Panc1 (cell line): ENCODE results near the gene CARD10. TPM values are rescaled to one million over a fixed set of nuclear protein-coding genes. Genes with fewer than 3 reads are reported as not detected.

Source experiments
- ATAC-seq: fragments of 200-7000 bp; cut with Tn5 transposase; 2 replicates; pipeline ENCODE4 v1.9.1; 2020; ENCODE audit warnings: mild to moderate bottlenecking, moderate library complexity
- BruUV-seq: library from RNA; stranded (reverse); fragments of 400-500 nt; replicated peaks from 2 replicates; lab custom pipeline; 2021; lab: Mats Ljungman, UMichigan
- CTCF ChIA-PET: fragments of 300-600 bp; sonication (Branson Sonifier 250); formaldehyde crosslinking; loops from one replicate; lab custom pipeline; 2022; ENCODE audit warnings: antibody characterized with exemption; lab: Charles Lee
- POLR2A ChIA-PET: fragments of 300-600 bp; sonication (Branson Sonifier 250); formaldehyde crosslinking; loops from one replicate; lab custom pipeline; 2022; ENCODE audit warnings: antibody characterized with exemption; lab: Charles Lee
- DNase-seq: peaks from one replicate; pipeline ENCODE4 v3.0.0-alpha.2; 2010; ENCODE audit warnings: low read depth, low spot score
- H3K27ac ChIP-seq: 2 replicates; pipeline ENCODE4 v1.5.1; 2011; ENCODE audit warnings: mild to moderate bottlenecking, low read length, inconsistent platforms
- H3K27me3 ChIP-seq: fragments of 200-500 bp; sonication (Bioruptor generic); 2 replicates; pipeline ENCODE4 v1.6.0; 2014; ENCODE audit warnings: low read length, inconsistent platforms; ENCODE audit not compliant: control insufficient read depth, insufficient read depth
- H3K36me3 ChIP-seq: fragments of 200-500 bp; sonication (Bioruptor generic); 2 replicates; pipeline ENCODE4 v1.5.1; 2014; ENCODE audit warnings: inconsistent platforms, mild to moderate bottlenecking, low read length, moderate library complexity; ENCODE audit not compliant: control insufficient read depth, insufficient read depth
- H3K4me1 ChIP-seq: 2 replicates; pipeline ENCODE4 v1.5.1; 2011; ENCODE audit warnings: inconsistent platforms, mild to moderate bottlenecking, low read length, moderate library complexity; ENCODE audit not compliant: control insufficient read depth, insufficient read depth
- H3K4me3 ChIP-seq, 2 experiments: 2 replicates each; pipeline ENCODE4 v1.5.1; 2011 to 2012; ENCODE audit warnings: low read depth in 2 of 2, low read length in 2 of 2, mild to moderate bottlenecking in 2 of 2, inconsistent platforms in 1 of 2, moderate library complexity in 1 of 2
- H3K9me3 ChIP-seq: fragments of 200-500 bp; sonication (Bioruptor generic); 2 replicates; pipeline ENCODE4 v1.5.1; 2014; ENCODE audit warnings: low read depth, mild to moderate bottlenecking, inconsistent platforms, low read length, moderate library complexity; ENCODE audit not compliant: control insufficient read depth, insufficient read depth
- POLR2AphosphoS5 ChIP-seq: IDR thresholded peaks from 2 replicates; pipeline ENCODE4 v1.6.1; 2012; ENCODE audit warnings: mild to moderate bottlenecking, low read depth, low read length, moderate library complexity
- SIN3A ChIP-seq: IDR thresholded peaks from 2 replicates; pipeline ENCODE4 v1.6.1; 2012; ENCODE audit warnings: low read depth, mild to moderate bottlenecking, low read length, moderate library complexity, borderline replicate concordance; ENCODE audit not compliant: insufficient read depth
- TCF7L2 ChIP-seq: IDR thresholded peaks from 2 replicates; pipeline ENCODE4 v1.6.1; 2011; ENCODE audit warnings: mild to moderate bottlenecking, low read depth, low read length, inconsistent platforms
- in situ Hi-C: cut with HindIII; loops from 2 replicates; pipeline ENCODE4 v1.10.0; 2016; ENCODE audit warnings: low sequenced_read_pairs, low pct_unique_long_range_greater_than_20kb
- intact Hi-C: fragments of 100-400 bp; cut with micrococcal nuclease; formaldehyde crosslinking; loops from one replicate; pipeline ENCODE4 v1.10.0; 2022; ENCODE audit not compliant: unreplicated experiment
- total RNA-seq: library from RNA; stranded (reverse); gene quantifications from one replicate; pipeline ENCODE4 v1.2.1, GENCODE V29; 2021; ENCODE audit not compliant: unreplicated experiment
- TF ChIP-seq, protein P1 (sequence below), 2 experiments: IDR thresholded peaks; 2 replicates each; pipeline ENCODE4 v1.6.1; 2011 to 2012; ENCODE audit warnings: low read depth in 2 of 2, control low read depth in 1 of 2, low read length in 1 of 2, mild to moderate bottlenecking in 1 of 2, moderate library complexity in 1 of 2; ENCODE audit not compliant: insufficient read depth in 1 of 2
- TF ChIP-seq, protein P2 (sequence below): fragments of 450-650 bp; IDR thresholded peaks from 2 replicates; pipeline ENCODE4 v1.5.1; 2017; ENCODE audit warnings: mild to moderate bottlenecking

The CARD10 gene
- total RNA-seq, 1 experiment from 2014 or later = 43.1 TPM

DNA sequence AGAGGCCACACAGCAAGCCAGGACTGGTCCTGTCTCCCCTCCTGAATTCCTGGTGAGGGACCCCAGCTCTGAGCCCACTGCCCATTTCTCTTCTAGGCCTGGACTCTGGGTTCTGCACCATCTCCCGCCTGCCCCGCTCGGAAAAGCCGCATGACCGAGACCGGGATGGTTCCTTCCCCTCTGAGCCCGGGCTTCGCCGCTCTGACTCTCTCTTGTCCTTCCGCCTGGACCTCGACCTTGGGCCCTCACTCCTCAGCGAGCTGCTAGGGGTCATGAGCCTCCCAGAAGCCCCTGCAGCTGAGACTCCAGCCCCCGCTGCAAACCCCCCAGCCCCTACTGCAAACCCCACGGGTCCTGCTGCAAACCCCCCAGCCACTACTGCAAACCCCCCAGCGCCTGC, 48.8 kb upstream of the CARD10 start:
- Histone ChIP-seq H3K27ac (no peak overlapping the region), H3K9me3 (no peaks in the 10 kb centered on the region), H3K27me3 (no peaks in the 10 kb centered on the region), H3K36me3 (no peaks in the 10 kb centered on the region), H3K4me3 (no peak overlapping the region), H3K4me1 (peaks cover 40% of the 10 kb centered on the region)
- DNase-seq (no peak), ATAC-seq (no peak)
- in situ Hi-C loops (no loop called here), intact Hi-C loops (no loop called here)
- ChIA-PET CTCF (interaction anchor here (0.7 to 1.7 kb wide), 5 partner anchors 17 to 239 kb away, joined by 3 to 6 read pairs (median 4); no protein-coding TSS in a partner anchor), POLR2A (interaction anchor here (1.0 kb wide), 1 partner anchor 22 kb away, joined by 3 read pairs; no protein-coding TSS in a partner anchor)
- TF ChIP-seq, protein P1, sequence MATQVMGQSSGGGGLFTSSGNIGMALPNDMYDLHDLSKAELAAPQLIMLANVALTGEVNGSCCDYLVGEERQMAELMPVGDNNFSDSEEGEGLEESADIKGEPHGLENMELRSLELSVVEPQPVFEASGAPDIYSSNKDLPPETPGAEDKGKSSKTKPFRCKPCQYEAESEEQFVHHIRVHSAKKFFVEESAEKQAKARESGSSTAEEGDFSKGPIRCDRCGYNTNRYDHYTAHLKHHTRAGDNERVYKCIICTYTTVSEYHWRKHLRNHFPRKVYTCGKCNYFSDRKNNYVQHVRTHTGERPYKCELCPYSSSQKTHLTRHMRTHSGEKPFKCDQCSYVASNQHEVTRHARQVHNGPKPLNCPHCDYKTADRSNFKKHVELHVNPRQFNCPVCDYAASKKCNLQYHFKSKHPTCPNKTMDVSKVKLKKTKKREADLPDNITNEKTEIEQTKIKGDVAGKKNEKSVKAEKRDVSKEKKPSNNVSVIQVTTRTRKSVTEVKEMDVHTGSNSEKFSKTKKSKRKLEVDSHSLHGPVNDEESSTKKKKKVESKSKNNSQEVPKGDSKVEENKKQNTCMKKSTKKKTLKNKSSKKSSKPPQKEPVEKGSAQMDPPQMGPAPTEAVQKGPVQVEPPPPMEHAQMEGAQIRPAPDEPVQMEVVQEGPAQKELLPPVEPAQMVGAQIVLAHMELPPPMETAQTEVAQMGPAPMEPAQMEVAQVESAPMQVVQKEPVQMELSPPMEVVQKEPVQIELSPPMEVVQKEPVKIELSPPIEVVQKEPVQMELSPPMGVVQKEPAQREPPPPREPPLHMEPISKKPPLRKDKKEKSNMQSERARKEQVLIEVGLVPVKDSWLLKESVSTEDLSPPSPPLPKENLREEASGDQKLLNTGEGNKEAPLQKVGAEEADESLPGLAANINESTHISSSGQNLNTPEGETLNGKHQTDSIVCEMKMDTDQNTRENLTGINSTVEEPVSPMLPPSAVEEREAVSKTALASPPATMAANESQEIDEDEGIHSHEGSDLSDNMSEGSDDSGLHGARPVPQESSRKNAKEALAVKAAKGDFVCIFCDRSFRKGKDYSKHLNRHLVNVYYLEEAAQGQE (IDR thresholded peaks at IDR 0.05; ENCODE audit: insufficient read depth in 1 of 2, low read depth in 2 of 2, low read length in 1 of 2) = no peak
- no peak for TF ChIP-seq SIN3A
- TF ChIP-seq TCF7L2 = no peak
- BruUV-seq = no TSS peak

DNA sequence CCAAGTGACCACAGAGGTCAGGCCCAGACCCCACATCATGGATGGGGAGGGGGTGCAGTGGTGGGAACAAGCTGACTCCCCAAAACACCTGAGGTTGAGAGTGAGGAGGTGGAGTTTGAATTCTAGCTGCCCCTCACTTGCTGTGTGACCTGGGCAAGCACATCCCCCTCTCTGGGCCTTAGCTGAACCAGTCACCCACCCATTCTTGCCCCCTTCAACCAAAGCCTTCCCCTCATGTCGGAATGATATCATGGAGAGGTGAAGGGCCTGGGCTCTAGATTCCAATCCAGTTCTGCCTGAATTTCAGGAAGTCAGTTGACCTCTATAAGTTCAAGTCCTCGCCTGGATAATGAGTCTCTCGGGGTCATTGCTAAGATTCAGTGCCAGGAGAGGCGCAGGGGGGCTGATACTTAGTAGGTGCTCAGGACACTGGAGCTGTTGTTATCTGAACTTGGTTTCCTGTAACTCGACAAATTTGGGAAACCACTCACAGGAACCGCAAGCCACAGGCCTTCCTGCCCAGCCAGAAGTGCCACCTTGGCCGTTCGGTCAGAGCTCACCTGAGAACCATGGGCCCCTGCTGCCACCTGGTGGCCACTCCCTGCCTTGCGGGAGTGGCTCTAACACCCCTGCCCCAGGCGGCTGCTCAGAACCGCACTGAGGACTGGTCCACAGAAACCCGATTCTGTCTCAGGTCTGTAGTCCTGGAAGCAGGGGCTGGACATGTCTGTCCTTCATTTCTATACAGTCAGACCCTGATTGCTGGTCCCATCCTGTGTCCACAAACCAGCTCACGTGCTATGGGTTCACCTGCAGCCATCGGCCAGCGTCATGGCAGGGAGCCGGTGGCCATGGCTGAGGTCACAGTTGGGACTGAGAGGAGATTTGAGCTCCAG, 47.9 kb upstream of the CARD10 start:
- intact Hi-C loops = loop anchor here (2.0 kb wide), 1 partner anchor 28 kb away; no protein-coding TSS in a partner anchor
- no peak for TF ChIP-seq POLR2AphosphoS5
- TF ChIP-seq, protein P2, sequence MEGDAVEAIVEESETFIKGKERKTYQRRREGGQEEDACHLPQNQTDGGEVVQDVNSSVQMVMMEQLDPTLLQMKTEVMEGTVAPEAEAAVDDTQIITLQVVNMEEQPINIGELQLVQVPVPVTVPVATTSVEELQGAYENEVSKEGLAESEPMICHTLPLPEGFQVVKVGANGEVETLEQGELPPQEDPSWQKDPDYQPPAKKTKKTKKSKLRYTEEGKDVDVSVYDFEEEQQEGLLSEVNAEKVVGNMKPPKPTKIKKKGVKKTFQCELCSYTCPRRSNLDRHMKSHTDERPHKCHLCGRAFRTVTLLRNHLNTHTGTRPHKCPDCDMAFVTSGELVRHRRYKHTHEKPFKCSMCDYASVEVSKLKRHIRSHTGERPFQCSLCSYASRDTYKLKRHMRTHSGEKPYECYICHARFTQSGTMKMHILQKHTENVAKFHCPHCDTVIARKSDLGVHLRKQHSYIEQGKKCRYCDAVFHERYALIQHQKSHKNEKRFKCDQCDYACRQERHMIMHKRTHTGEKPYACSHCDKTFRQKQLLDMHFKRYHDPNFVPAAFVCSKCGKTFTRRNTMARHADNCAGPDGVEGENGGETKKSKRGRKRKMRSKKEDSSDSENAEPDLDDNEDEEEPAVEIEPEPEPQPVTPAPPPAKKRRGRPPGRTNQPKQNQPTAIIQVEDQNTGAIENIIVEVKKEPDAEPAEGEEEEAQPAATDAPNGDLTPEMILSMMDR = peak; percentile 87
- H3K27ac ChIP-seq = 0 out of 2 replicates have a peak overlapping the region, but pooled peaks have one; percentile 34
- POLR2A ChIA-PET = interaction anchor here (1.0 kb wide), 1 partner anchor 21 kb away, joined by 3 read pairs; no protein-coding TSS in a partner anchor
- DNase-seq = no peak
- no peaks in the 10 kb centered on the region for H3K36me3 ChIP-seq
- in situ Hi-C loops = no loop called here
- peaks cover 44% of the 10 kb centered on the region for H3K4me1 ChIP-seq
- BruUV-seq = no TSS peak
- no peaks in the 10 kb centered on the region for H3K27me3 ChIP-seq
- H3K4me3 ChIP-seq = no peak overlapping the region
- peak; percentile 70 for ATAC-seq
- no peaks in the 10 kb centered on the region for H3K9me3 ChIP-seq
- CTCF ChIA-PET = interaction anchor here (0.5 to 1.8 kb wide), 10 partner anchors 18 to 238 kb away, joined by 3 to 12 read pairs (median 4); no protein-coding TSS in a partner anchor
